GM13976 (cell line): ENCODE measurements around the gene MLPH.
A peak's percentile ranks its signal among the peaks of the same experiment; 100 is the strongest.

Experiments
- DNase-seq: peaks from one replicate; pipeline ENCODE4 v3.0.0; 2012; ENCODE audit warnings: low spot score
- CTCF ChIP-seq: IDR thresholded peaks from 2 replicates; pipeline ENCODE4 v1.5.1; 2012; ENCODE audit warnings: borderline replicate concordance, mild to moderate bottlenecking; ENCODE audit not compliant: insufficient read depth; ENCODE audit errors: extremely low read depth, missing control alignments, control extremely low read depth
- in situ Hi-C: fragments of 300-500 bp; cut with MboI; formaldehyde crosslinking; loops from one replicate; pipeline ENCODE4 v1.12.0; 2022; ENCODE audit warnings: low sequenced_read_pairs, mixed read lengths, inconsistent platforms; ENCODE audit not compliant: unreplicated experiment

The MLPH gene

GRCh38 chr2:237510502-237511217 lies 23.6 kb downstream of the MLPH start:
- in situ Hi-C loops: loop anchor here (5.0 kb wide), 1 partner anchor 62 kb away; no protein-coding TSS in a partner anchor
- no peak for DNase-seq
- no peak for TF ChIP-seq CTCF

GRCh38 chr2:237511433-237511832 lies 24.4 kb downstream of the MLPH start:
- no peak for TF ChIP-seq CTCF
- in situ Hi-C loops: loop anchor here (5.0 kb wide), 1 partner anchor 61 kb away; no protein-coding TSS in a partner anchor
- no peak for DNase-seq

GRCh38 chr2:237511885-237512405 lies 24.9 kb downstream of the MLPH start:
- no peak for DNase-seq
- in situ Hi-C loops: loop anchor here (5.0 kb wide), 1 partner anchor 60 kb away; no protein-coding TSS in a partner anchor
- TF ChIP-seq CTCF: no peak

- peak; percentile 90 for DNase-seq
Measured at GRCh38 chr2:237512774-237513466, 25.9 kb downstream of the MLPH start.

GRCh38 chr2:237513693-237514092 lies 26.6 kb downstream of the MLPH start:
- DNase-seq: no peak
- in situ Hi-C loops: loop anchor here (5.0 kb wide), 1 partner anchor 59 kb away; no protein-coding TSS in a partner anchor
- TF ChIP-seq CTCF: no peak

More at GRCh38 chr2:237512774-237513466, 25.9 kb downstream of the MLPH start:
- in situ Hi-C loops: loop anchor here (5.0 kb wide), 1 partner anchor 59 kb away; no protein-coding TSS in a partner anchor
- TF ChIP-seq CTCF: peak; percentile 89

GRCh38 chr2:237514474-237515130 lies 27.6 kb downstream of the MLPH start:
- in situ Hi-C loops: loop anchor here (5.0 kb wide), 1 partner anchor 58 kb away; no protein-coding TSS in a partner anchor
- DNase-seq: no peak

More at GRCh38 chr2:237514474-237515130, 27.6 kb downstream of the MLPH start:
- no peak for TF ChIP-seq CTCF
